22Rv1 (cell line): Measurements from ENCODE around the gene APLF.

Source experiments
- ZFX ChIP-seq: fragments of 450-650 bp; IDR thresholded peaks from 2 replicates; pipeline ENCODE4 v1.6.1; 2017; ENCODE audit warnings: antibody characterized with exemption, borderline replicate concordance
- TF ChIP-seq, protein P1 (sequence below): fragments of 450-650 bp; IDR thresholded peaks from 2 replicates; pipeline ENCODE4 v1.5.1; 2017; ENCODE audit warnings: mild to moderate bottlenecking

DNA sequence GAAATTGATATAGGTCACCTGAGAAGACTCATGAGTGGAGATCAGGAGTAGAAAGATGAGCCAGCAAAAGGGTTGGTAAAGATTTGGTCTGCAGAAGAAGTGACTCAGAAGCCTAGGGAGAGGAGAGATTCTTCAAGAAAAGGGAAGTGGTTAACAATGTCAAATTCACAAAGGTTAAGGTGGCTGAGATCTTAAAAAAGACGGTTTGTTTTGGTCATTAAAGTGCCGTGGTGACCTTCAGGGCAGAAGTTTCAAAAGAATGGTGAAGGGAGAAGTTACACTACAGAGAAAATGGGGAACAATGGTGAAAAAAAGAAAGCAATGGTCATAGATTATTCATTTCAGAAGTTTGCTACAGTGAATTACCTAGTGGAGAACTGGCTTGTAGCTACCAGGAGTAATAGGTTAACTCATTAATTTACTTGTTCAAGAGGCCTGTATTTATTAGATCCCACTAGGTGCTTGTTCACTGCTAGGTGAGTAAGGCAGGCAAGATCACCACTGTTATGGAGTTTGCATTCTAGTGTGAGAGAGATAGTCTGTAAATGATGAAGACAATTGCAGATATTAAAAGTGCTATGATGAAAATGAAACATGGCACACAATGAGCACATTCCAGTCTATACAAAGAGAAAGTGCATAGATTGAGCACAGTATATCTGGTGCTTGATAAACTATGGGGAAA, 43.3 kb upstream of the APLF start:
- TF ChIP-seq, protein P1, sequence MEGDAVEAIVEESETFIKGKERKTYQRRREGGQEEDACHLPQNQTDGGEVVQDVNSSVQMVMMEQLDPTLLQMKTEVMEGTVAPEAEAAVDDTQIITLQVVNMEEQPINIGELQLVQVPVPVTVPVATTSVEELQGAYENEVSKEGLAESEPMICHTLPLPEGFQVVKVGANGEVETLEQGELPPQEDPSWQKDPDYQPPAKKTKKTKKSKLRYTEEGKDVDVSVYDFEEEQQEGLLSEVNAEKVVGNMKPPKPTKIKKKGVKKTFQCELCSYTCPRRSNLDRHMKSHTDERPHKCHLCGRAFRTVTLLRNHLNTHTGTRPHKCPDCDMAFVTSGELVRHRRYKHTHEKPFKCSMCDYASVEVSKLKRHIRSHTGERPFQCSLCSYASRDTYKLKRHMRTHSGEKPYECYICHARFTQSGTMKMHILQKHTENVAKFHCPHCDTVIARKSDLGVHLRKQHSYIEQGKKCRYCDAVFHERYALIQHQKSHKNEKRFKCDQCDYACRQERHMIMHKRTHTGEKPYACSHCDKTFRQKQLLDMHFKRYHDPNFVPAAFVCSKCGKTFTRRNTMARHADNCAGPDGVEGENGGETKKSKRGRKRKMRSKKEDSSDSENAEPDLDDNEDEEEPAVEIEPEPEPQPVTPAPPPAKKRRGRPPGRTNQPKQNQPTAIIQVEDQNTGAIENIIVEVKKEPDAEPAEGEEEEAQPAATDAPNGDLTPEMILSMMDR, result no peak
- TF ChIP-seq ZFX, result no peak
